Neural progenitor cell (in vitro differentiated cells): ENCODE measurements around the gene B3GNT5. TPM values are rescaled to one million over a fixed set of nuclear protein-coding genes. Genes with fewer than 3 reads are reported as not detected.

Source experiments
- DNase-seq: peaks from one replicate; pipeline ENCODE4 v3.0.0-alpha.2; 2016; ENCODE audit warnings: low spot score
- H2AFZ ChIP-seq: fragments of 200-600 bp; sonication (generic); replicated peaks from 2 replicates; pipeline ENCODE4 v1.6.1; 2016; ENCODE audit warnings: antibody characterized with exemption
- H3F3A ChIP-seq: fragments of 200-600 bp; sonication (generic); 2 replicates; pipeline ENCODE4 v1.6.1; 2016; ENCODE audit warnings: antibody characterized with exemption, low read depth
- H3K27ac ChIP-seq: fragments of 200-600 bp; sonication (generic); 2 replicates; pipeline ENCODE4 v1.5.1; 2016; ENCODE audit warnings: mild to moderate bottlenecking
- H3K27me3 ChIP-seq: fragments of 200-600 bp; sonication (generic); 2 replicates; pipeline ENCODE4 v1.6.1; 2016; ENCODE audit warnings: mild to moderate bottlenecking, moderate library complexity
- H3K36me3 ChIP-seq: fragments of 200-600 bp; sonication (generic); 2 replicates; pipeline ENCODE4 v1.5.1; 2016
- H3K4me1 ChIP-seq: fragments of 200-600 bp; sonication (generic); 2 replicates; pipeline ENCODE4 v1.6.1; 2016; ENCODE audit warnings: mixed run types
- H3K4me2 ChIP-seq: fragments of 200-600 bp; sonication (generic); 2 replicates; pipeline ENCODE4 v1.6.1; 2016
- H3K4me3 ChIP-seq: fragments of 200-600 bp; sonication (generic); 2 replicates; pipeline ENCODE4 v1.5.1; 2016
- H3K79me2 ChIP-seq: fragments of 200-600 bp; sonication (generic); 2 replicates; pipeline ENCODE4 v1.6.1; 2016; ENCODE audit warnings: low read depth
- H3K9ac ChIP-seq: fragments of 200-600 bp; sonication (generic); 2 replicates; pipeline ENCODE4 v1.6.1; 2016
- H3K9me3 ChIP-seq: fragments of 200-600 bp; sonication (generic); 2 replicates; pipeline ENCODE4 v1.5.1; 2016; ENCODE audit warnings: low read depth
- H4K20me1 ChIP-seq: fragments of 200-600 bp; sonication (generic); 2 replicates; pipeline ENCODE4 v1.6.1; 2016; ENCODE audit warnings: low read depth
- H3K27ac Mint-ChIP-seq: 3 replicates; pipeline ENCODE4 v1.8.0; 2021; ENCODE audit warnings: mixed read lengths
- H3K27me3 Mint-ChIP-seq: 2 replicates; pipeline ENCODE4 v1.8.0; 2022; ENCODE audit warnings: low read depth, mild to moderate bottlenecking, inconsistent platforms, moderate library complexity, mixed read lengths; ENCODE audit not compliant: insufficient read depth
- H3K36me3 Mint-ChIP-seq: 3 replicates; pipeline ENCODE4 v1.8.0; 2021; ENCODE audit warnings: mixed read lengths
- H3K4me1 Mint-ChIP-seq: 3 replicates; pipeline ENCODE4 v1.8.0; 2021; ENCODE audit warnings: mixed read lengths
- H3K4me3 Mint-ChIP-seq: 3 replicates; pipeline ENCODE4 v1.8.0; 2021; ENCODE audit warnings: mild to moderate bottlenecking, moderate library complexity, mixed read lengths
- H3K9me3 Mint-ChIP-seq: 3 replicates; pipeline ENCODE4 v1.8.0; 2020; ENCODE audit warnings: mixed read lengths
- EZH2 ChIP-seq: fragments of 200-600 bp; sonication (generic); IDR thresholded peaks from 2 replicates; pipeline ENCODE4 v1.6.1; 2017; ENCODE audit warnings: antibody characterized with exemption, mild to moderate bottlenecking, moderate library complexity
- EZH2phosphoT487 ChIP-seq: fragments of 200-600 bp; sonication (generic); IDR thresholded peaks from 2 replicates; pipeline ENCODE4 v1.6.1; 2017; ENCODE audit warnings: antibody characterized with exemption
- total RNA-seq: library from RNA; depleted of rRNA; stranded (reverse); fragments of >200 nt; gene quantifications from 2 replicates; pipeline ENCODE4 v1.2.3, GENCODE V29; 2015; ENCODE audit warnings: low replicate concordance
- TF ChIP-seq, protein P1 (sequence below): fragments of 200-600 bp; sonication (generic); IDR thresholded peaks from 2 replicates; pipeline ENCODE4 v1.5.1; 2017; ENCODE audit warnings: antibody characterized with exemption, mild to moderate bottlenecking

The B3GNT5 gene
- total RNA-seq, 1 donor from 2014 or later, result 14.1 TPM

DNA sequence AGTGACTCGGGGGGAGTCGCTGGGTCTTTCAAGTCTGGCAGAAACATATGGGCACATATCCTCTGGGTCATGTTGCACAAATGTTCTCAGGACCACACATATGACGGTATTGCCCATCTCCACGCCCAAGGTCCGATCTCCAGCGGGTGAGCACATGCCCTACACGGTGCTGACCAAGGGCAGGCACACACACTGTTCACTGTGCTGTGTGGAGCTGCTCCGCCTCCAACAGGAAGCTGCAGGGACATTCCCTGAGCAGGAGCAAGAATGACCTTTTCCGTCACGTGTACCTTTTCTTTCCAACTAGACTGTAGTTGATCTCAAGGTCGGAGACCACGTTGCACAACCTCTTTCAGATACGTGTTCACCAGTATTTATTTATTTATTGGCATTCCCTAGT is 41.7 kb upstream of the B3GNT5 start:
- Mint-ChIP-seq H3K9me3 (peaks cover 2% of the 10 kb centered on the region), H3K36me3 (no peaks in the 10 kb centered on the region), H3K4me3 (no peak overlapping the region), H3K27me3 (no peaks in the 10 kb centered on the region), H3K4me1 (no peaks in the 10 kb centered on the region), H3K27ac (no peak overlapping the region)
- Histone ChIP-seq H3K4me1 (peaks cover 3% of the 10 kb centered on the region), H3K9ac (no peak overlapping the region), H3F3A (no peaks in the 10 kb centered on the region), H3K27me3 (no peaks in the 10 kb centered on the region), H4K20me1 (no peaks in the 10 kb centered on the region), H3K79me2 (no peaks in the 10 kb centered on the region), H3K27ac (no peak overlapping the region), H3K36me3 (no peaks in the 10 kb centered on the region), H2AFZ (no peak overlapping the region), H3K9me3 (no peaks in the 10 kb centered on the region), H3K4me3 (no peak overlapping the region), H3K4me2 (no peak overlapping the region)
- TF ChIP-seq EZH2, result no peak
- no peak for TF ChIP-seq EZH2phosphoT487
- TF ChIP-seq, protein P1, sequence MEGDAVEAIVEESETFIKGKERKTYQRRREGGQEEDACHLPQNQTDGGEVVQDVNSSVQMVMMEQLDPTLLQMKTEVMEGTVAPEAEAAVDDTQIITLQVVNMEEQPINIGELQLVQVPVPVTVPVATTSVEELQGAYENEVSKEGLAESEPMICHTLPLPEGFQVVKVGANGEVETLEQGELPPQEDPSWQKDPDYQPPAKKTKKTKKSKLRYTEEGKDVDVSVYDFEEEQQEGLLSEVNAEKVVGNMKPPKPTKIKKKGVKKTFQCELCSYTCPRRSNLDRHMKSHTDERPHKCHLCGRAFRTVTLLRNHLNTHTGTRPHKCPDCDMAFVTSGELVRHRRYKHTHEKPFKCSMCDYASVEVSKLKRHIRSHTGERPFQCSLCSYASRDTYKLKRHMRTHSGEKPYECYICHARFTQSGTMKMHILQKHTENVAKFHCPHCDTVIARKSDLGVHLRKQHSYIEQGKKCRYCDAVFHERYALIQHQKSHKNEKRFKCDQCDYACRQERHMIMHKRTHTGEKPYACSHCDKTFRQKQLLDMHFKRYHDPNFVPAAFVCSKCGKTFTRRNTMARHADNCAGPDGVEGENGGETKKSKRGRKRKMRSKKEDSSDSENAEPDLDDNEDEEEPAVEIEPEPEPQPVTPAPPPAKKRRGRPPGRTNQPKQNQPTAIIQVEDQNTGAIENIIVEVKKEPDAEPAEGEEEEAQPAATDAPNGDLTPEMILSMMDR, result no peak
- DNase-seq, result no peak

DNA sequence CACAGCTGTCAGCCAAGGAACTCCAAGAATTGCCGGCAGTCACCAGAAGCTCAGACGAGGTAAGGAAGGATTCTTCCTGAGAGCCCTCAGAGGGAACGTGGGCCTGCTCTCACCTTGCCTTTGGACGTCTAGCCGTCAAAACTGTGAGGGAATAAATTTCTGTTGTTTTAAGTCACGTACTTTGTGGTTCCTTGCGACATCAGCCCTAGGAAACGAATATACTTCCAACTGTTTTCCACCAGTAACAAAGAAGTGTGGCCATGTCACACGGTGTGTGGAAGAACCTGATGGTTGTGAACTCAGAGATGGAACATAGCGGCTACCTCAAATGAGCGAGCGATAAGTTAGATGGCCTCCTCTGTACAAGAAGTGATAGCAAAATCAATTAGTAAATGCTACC is 41.0 kb upstream of the B3GNT5 start:
- peaks cover 2% of the 10 kb centered on the region for H3K9me3 Mint-ChIP-seq
- H4K20me1 ChIP-seq, result no peaks in the 10 kb centered on the region
- H3K9ac ChIP-seq, result no peak overlapping the region
- H3K4me3 Mint-ChIP-seq, result no peak overlapping the region
- no peaks in the 10 kb centered on the region for H3F3A ChIP-seq
- no peaks in the 10 kb centered on the region for H3K27me3 ChIP-seq
- no peak overlapping the region for H2AFZ ChIP-seq
- H3K27me3 Mint-ChIP-seq, result no peaks in the 10 kb centered on the region
- no peaks in the 10 kb centered on the region for H3K36me3 ChIP-seq
- H3K4me3 ChIP-seq, result no peak overlapping the region
- H3K36me3 Mint-ChIP-seq, result no peaks in the 10 kb centered on the region
- peaks cover 3% of the 10 kb centered on the region for H3K4me1 ChIP-seq
- no peak overlapping the region for H3K27ac Mint-ChIP-seq
- TF ChIP-seq EZH2phosphoT487 (no peak), EZH2 (no peak)
- TF ChIP-seq, protein P1, result no peak
- DNase-seq, result no peak
- H3K4me1 Mint-ChIP-seq, result no peaks in the 10 kb centered on the region
- no peaks in the 10 kb centered on the region for H3K9me3 ChIP-seq
- H3K27ac ChIP-seq, result no peak overlapping the region
- no peaks in the 10 kb centered on the region for H3K79me2 ChIP-seq
- H3K4me2 ChIP-seq, result no peak overlapping the region

DNA sequence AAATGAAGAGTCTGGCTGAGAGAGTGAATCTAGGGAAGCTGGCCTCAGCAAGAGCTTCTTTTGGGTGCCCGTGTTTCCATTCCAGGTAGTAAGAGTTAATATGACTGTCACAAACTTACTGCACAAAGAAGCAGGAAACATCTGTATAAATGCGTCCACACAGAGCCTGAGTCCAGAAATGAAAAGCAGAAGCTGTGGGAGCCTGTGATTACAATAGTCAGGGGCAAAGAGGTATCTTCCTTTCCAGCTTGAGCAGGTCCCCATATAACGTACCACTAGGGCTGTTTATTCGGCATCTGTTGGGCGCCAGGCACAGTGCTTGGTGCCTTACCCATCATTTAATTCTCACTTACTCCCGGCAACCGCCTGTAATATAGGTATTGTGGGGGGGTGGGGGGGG is 40.5 kb upstream of the B3GNT5 start:
- no peaks in the 10 kb centered on the region for H3K36me3 Mint-ChIP-seq
- no peak overlapping the region for H3K27ac Mint-ChIP-seq
- H3K9ac ChIP-seq, result no peak overlapping the region
- no peaks in the 10 kb centered on the region for H3F3A ChIP-seq
- H3K27me3 Mint-ChIP-seq, result no peaks in the 10 kb centered on the region
- no peaks in the 10 kb centered on the region for H3K9me3 ChIP-seq
- peaks cover 2% of the 10 kb centered on the region for H3K4me1 ChIP-seq
- H4K20me1 ChIP-seq, result no peaks in the 10 kb centered on the region
- H3K4me1 Mint-ChIP-seq, result no peaks in the 10 kb centered on the region
- H3K27me3 ChIP-seq, result no peaks in the 10 kb centered on the region
- no peaks in the 10 kb centered on the region for H3K79me2 ChIP-seq
- TF ChIP-seq EZH2, result no peak
- TF ChIP-seq EZH2phosphoT487, result no peak
- TF ChIP-seq, protein P1, result no peak
- no peak for DNase-seq
- no peak overlapping the region for H3K27ac ChIP-seq
- H3K4me3 Mint-ChIP-seq, result no peak overlapping the region
- H2AFZ ChIP-seq, result no peak overlapping the region
- H3K36me3 ChIP-seq, result no peaks in the 10 kb centered on the region
- no peak overlapping the region for H3K4me3 ChIP-seq
- no peak overlapping the region for H3K4me2 ChIP-seq
- peaks cover 2% of the 10 kb centered on the region for H3K9me3 Mint-ChIP-seq
